Astrocyte of the cerebellum (primary cell): ENCODE data around the gene ABHD1.

Experiments used
- DNase-seq: peaks from one replicate; pipeline ENCODE4 v3.0.0-alpha.2; 2011; ENCODE audit warnings: low read depth
- H3K4me3 ChIP-seq: 2 replicates; pipeline ENCODE4 v1.5.1; 2011; ENCODE audit warnings: mild to moderate bottlenecking, low read depth, low read length, moderate library complexity
- in situ Hi-C: cut with HindIII; loops from 2 replicates; pipeline ENCODE4 v1.10.0; 2017; ENCODE audit warnings: low sequenced_read_pairs
- TF ChIP-seq, protein P1 (sequence below): IDR thresholded peaks from 2 replicates; pipeline ENCODE4 v1.5.1; 2012; ENCODE audit warnings: low read length, low read depth, moderate library complexity, mild to moderate bottlenecking; ENCODE audit errors: missing control alignments

ABHD1 gene

DNA sequence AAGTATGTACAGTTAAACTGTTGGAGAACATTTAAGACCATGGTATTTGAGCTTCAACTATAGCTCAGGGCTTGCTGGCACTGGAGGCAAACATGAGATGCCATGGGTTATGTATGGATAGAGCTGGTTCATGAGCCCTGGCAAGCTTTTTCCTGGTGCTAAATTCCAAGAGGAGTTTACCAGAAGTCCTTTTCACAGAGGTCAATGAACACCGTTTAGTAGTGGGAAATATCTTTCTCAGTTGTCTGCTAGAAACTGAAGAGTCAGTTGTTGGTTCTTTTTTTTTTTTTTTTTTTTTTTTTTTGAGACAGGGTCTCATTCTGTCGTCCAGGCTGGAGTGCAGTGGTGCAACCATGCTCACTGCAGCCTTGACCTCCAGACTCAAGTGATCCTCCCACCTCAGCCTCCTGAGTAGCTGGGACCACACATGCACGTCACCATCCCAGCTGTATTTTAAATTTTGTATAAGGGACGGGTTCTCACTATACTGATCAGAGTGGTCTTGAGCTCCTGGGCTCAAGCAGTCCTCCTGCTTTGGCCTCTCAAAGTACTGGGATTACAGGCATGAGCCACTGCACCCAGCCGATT is 35.7 kb upstream of the ABHD1 start:
- in situ Hi-C loops: no loop called here
- no peak overlapping the region for H3K4me3 ChIP-seq
- TF ChIP-seq, protein P1, sequence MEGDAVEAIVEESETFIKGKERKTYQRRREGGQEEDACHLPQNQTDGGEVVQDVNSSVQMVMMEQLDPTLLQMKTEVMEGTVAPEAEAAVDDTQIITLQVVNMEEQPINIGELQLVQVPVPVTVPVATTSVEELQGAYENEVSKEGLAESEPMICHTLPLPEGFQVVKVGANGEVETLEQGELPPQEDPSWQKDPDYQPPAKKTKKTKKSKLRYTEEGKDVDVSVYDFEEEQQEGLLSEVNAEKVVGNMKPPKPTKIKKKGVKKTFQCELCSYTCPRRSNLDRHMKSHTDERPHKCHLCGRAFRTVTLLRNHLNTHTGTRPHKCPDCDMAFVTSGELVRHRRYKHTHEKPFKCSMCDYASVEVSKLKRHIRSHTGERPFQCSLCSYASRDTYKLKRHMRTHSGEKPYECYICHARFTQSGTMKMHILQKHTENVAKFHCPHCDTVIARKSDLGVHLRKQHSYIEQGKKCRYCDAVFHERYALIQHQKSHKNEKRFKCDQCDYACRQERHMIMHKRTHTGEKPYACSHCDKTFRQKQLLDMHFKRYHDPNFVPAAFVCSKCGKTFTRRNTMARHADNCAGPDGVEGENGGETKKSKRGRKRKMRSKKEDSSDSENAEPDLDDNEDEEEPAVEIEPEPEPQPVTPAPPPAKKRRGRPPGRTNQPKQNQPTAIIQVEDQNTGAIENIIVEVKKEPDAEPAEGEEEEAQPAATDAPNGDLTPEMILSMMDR: no peak
- no peak for DNase-seq

GRCh38 chr2:27088634-27089033 is 35.0 kb upstream of the ABHD1 start:
- in situ Hi-C loops: no loop called here
- no peak overlapping the region for H3K4me3 ChIP-seq
- no peak for DNase-seq
- TF ChIP-seq, protein P1: no peak

GRCh38 chr2:27089111-27089954 is 34.3 kb upstream of the ABHD1 start:
- in situ Hi-C loops: no loop called here
- H3K4me3 ChIP-seq: no peak overlapping the region
- TF ChIP-seq, protein P1: no peak
- DNase-seq: no peak

GRCh38 chr2:27091746-27092695 is 31.6 kb upstream of the ABHD1 start:
- in situ Hi-C loops: no loop called here
- DNase-seq: no peak
- TF ChIP-seq, protein P1: no peak
- H3K4me3 ChIP-seq: no peak overlapping the region

- H3K4me3 ChIP-seq: no peak overlapping the region
- DNase-seq: no peak
- in situ Hi-C loops: no loop called here
- TF ChIP-seq, protein P1: no peak
These were observed 30.8 kb upstream of the ABHD1 start for GRCh38 chr2:27092696-27093429.
